Kidney capillary endothelial cell (primary cell): ENCODE results near the gene ZKSCAN3.
"Not testable (repeated sequence)": the region's sequence is repeated elsewhere in the genome, so short reads cannot be mapped to it uniquely, and the experiment has no call there.

Experiments
- DNase-seq: peaks from one replicate; pipeline ENCODE4 v3.0.0-alpha.2; 2018; ENCODE audit warnings: low spot score

ZKSCAN3 gene

DNA sequence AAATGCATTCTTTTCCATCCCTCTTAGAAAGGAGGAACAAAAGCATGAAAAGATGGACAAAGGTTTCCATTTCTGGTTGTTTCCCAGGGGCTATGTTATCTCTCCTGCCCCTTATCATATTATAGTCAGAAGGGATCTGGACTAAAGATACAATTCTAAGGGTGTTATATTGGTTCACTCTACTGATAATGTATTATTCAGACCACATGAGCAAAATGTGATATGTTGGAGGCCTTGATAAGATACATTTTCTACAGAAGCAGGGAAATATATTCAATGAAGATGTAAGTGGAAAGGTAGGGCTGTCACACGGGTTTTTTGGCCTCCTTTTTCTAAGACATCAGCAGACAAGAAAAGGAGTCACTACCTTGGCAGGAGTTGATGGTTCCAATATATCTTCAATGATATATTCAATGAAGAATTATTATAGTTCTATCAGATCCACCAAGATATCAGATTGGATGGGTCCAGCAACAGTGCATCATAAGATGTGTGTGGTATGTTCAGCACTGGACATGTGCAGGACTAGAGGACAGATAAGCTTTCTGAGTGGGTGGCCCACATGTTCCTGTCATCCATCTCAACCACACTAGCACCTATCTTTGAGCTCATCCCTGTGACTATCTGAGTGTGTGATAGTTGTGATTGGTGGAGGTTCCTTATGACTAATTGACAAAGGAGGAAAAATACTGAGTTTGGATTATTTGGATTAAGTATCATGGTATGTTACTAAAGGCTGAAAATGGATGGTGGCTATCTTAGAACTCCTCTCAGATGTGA is 5.7 kb upstream of the ZKSCAN3 start:
- no peak for DNase-seq

DNA sequence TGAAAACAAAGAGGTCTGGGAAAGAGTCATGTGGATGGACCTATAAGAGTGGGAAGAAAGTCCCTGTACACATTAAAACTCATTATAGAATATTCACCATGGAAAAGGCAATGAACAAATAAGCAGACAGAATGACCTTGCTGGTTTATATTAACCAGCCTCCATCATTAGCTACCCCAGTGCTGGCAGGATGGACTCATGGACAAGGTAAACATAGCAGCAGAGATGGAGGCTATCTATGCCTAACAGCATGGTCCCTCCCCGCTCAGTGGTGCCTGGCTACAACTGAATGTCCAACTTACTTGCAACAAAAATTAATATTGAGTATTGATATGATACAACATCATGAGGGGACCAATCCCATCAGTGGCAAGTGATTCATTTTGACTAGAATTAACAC is 4.5 kb upstream of the ZKSCAN3 start:
- no peak for DNase-seq

DNA sequence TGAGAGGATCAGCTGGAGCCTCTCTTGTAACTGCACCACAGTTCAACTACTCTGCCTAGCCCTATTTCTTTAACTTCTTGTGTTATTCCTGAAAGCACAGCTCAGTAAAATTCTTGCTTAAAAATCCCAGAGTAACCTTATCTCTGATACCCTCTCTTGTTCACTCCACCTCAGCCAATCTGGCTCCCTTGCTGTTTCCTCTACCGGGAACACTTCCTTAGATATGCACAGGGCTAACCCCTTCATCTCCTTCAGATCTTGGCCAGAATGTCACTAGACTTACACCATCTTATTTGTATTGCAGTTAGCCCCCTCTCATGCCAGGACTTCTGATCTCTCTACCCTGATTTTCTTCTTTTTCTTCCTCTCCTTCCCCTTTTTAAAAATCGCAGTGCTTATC is 2.6 kb upstream of the ZKSCAN3 start:
- DNase-seq: no peak

DNA sequence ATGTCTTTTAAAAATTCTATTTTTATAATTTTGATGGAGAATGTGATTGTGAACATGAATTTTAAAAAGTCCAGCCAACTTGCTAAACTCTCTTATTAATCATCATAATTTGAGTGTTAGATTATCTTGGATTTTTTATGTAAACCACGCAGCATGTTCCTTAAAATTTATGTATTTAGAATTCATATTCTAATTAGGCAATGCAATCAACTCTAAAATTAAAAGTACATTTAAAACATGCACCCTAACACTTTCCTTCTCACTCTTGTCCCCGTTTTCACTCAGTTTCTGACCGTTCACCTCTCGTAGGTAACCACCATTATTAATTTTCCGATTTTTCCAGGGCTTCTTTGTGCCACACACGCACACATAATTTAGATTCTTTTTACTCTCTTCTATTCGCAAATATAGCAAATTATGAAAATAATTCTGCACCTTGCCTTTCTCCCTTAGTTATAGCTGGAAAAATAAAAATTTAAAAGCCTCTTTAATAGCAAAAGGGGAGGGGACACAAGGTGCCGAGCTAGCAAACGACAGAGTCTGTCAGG is 329 bp upstream of the ZKSCAN3 start:
- no peak for DNase-seq

DNA sequence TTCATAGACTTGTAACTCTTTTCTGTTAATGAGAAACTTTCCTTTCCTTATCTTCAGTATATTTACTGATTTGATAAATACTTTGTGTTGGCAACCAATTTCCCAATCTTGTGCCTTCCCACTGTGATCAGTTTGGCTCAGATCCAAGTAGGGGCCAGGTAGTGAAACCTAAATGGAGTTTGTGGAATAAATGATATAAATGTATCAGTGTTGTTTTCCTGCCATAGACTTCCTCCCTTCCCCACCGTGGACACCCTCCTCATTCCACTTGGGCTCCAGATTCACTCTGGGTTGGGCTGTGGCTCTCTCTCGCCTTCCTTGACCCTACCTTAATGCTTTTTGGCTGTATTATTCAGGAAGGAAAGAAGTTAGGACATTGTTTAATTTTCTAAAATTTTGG is 1.3 kb downstream of the ZKSCAN3 start:
- DNase-seq: no peak

DNA sequence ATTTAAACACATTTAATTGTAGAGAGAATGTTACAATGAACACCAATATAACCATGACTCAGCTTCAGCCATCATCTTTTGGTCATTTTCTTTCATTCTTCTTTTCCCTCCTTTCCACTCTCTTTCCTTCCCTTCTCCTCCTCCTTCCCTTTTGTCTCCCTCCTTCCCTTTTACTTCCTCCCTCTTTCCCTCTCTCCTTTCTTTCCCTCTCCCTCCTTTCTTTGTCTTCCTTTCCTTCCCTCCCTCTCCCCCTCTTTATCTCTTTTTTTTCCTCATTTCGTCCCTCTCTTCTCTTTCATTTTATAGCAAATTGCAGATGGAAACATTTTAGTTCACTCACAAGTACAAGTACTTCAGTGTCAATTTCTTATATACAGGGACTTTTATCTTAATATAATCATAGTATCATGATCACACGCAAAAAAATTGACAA is 1.8 kb downstream of the ZKSCAN3 start:
- no peak for DNase-seq

DNA sequence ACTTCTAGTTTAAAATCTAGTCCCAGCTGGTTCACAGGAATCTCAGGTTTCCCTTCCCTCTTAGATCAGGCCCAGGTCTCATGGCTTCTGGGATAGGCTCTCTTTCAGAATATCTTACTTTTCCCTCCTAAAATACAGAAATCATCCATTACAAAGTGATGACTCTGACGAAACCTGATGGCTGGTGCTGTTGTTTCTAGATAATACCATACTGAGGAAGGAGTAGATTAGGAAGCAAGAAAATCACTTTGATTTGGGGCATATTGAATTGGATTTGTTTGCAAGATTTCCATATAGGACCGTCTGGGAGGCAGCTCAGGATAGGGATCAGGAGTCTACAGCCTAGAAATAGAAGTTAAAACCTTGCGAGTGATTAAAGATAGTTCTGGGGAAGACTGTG is 3.6 kb downstream of the ZKSCAN3 start:
- no peak for DNase-seq

DNA sequence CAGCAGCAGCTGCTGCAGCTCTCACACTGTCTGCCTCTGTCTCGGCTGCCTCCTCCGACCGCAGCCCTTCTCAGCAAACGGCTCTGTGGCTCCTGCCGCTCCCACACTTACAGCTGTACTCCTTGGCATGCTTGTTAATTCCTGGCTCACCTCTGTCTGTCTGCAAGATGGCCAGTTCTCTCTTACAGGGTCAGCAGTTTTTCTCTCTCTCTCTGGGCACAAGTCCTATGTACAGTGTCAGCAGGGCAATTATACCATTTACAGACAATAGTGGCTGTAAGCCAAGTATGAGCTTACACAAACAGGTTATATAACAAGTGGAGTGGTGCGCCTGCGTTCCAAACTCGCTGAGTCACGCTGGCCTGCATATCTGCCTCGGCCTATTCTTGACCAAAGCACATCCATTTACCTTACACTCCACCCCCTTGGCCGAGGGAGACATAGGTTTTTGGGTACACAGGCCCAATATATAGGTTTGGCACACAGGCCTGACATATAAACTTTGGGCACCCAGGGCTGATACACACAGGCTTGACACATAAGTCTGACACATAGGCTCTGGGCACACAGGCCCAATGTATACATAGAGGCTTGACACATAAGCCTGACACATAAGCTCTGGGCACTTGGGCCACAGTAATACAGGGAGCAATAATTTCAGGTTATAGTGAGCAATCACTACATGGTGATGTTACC is 4.4 kb downstream of the ZKSCAN3 start:
- no peak for DNase-seq

DNA sequence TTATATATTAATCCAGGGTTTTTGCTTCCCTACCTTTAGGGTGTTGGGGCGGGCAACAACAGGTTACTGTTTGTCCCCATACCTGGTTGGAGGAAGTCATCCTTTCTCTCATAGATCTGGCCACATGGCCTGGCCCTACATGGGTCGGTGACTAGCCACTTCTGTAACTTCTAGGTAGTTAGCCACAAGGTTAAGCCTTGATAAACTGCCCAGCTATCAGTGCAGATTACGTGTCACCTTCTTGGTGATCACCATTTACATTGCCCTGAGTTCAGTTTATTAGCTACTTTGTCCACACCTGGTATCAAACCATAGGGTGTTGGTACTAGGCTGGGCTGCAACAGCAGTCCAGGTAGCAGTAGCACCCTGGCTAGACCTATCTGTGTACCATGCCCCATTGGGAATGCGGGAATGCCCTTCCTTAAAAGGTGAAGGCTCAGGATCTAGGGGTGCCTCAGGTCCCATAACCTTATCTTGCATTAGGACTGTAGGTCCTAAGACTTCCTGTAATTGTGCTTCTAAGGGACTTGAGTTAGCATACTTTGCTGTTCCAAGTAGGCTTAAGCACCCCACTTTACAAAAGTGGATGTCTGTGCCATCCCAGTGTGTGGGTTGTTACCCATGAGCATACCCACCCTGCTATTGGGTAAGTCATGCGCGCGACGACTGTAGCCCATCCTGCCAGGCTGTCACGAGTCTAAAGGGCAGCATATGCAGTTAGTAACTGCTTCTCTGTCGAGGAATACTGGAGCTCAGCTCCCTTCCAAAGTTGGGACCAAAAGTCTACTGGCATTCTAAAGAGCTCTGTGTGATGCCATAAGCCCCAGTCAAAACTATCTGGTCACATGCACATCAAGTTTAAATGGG is 5.2 kb downstream of the ZKSCAN3 start:
- no peak for DNase-seq

DNA sequence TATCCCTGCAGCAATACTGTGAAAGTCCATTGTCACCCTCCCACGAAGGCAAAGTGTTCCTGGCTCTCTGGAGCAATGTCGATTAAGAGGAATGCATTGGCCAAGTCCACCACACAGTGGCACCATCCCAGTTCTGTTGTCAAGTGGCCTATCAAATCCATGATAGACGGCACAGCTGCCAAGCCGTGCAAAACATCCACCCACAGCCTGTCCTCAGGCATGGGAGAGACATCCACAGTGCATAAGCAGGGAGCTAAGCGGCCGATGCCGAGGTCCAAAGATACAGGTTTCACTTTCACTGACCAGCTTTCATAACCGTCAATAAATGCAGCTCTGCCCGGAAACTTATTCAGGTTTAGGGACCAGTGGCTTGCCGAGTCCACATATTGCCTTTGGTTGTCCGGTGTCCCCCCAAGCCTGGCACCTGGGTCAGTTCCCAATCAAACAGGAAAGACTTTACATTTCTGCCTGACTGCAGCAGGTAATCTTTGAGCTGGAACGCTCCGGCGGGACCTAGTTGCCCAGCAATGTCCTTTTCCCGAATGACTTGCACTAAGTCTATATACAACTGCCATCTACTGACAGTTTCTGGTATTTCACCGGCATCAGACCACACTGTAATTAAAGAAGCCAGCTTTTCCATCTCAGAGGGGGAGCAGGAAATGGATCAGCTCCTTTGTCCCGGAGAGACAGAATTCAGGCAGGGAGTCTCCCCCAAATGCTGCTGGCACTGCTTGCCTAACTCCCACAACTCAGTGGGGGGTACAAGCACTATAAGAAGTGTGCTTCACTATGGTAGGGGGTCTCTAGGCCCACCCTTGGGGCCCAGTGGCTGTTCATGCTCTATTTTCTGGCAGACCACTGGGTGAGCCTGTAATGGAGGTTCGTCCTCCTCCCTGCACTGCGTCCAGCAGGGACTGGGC is 6.3 kb downstream of the ZKSCAN3 start:
- DNase-seq: peak; percentile 87

DNA sequence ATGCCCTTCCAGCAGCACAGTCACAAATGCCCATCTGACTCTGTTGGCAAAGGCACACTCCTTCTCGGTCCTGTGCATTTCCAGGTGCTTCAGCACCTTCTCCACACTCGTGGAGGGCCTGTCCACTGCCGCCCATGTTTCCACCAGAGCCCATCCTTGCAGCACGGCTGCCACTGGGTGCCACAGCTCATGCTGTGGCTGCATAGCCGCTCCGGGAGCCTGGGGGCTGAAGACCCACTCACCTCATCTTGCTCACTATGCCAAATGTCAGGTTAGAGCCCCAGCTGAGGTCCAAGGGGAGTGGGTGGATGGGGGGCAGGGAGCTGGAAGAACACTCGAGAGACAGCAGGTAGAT is 6.9 kb downstream of the ZKSCAN3 start:
- DNase-seq: no peak

DNA sequence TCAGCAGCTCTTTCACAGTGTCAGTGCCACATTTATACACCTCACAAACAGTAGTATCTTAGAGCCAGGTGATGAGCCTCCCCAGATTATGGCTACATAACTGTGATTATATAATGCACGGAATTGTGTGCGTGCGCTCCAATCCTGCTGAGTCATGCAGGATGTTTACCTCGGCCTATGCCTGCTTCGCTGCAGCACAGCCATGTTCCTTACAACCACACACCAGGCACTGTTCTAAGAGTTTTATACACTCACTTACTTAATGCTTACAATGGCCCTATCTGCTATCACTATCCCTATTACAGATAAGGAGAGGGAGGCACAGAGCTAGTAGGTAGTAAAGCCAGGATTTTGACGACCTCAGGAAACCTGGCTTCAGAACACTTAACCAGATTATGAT is 7.3 kb downstream of the ZKSCAN3 start:
- DNase-seq: no peak

DNA sequence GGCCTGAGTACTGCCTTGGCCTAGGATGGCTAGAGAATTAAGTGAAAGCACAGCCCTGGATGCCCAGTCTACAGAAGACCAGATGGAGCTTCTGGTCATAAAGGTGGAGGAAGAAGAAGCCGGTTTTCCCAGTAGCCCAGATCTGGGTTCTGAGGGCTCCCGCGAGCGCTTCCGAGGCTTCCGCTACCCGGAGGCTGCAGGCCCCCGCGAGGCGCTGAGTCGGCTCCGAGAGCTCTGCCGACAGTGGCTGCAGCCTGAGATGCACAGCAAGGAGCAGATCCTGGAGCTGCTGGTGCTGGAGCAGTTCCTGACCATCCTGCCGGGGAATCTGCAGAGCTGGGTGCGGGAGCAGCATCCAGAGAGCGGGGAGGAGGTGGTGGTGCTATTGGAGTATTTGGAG is 9.8 kb downstream of the ZKSCAN3 start:
- not testable (repeated sequence) for DNase-seq

DNA sequence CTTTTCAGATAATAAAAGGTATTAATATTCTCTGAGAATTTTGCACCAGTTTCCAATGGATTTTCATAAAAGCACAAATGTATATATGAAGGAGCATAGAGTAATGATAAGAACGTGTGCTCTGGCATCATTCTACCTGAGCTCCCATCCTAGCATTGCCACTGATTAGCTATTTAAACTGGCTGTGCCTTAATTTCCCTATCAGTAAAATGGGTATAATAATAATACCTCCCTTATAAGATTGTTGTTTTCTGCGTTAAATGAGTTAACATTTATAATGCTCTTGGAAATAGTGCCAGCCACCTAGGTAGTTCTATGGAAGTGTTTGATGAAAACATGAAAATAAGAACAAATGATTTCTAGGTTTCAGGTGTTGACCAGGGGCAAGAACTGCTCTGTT is 11.2 kb downstream of the ZKSCAN3 start:
- no peak for DNase-seq

DNA sequence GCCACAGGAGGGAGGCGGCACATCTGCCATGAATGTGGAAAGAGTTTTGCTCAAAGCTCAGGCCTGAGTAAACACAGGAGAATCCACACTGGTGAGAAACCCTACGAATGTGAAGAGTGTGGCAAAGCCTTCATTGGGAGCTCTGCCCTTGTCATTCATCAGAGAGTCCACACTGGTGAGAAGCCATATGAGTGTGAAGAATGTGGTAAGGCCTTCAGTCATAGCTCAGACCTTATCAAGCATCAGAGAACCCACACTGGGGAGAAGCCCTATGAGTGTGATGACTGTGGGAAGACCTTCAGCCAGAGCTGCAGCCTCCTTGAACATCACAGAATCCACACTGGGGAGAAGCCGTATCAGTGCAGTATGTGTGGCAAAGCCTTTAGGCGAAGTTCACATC is 15.8 kb downstream of the ZKSCAN3 start:
- DNase-seq: not testable (repeated sequence)

DNA sequence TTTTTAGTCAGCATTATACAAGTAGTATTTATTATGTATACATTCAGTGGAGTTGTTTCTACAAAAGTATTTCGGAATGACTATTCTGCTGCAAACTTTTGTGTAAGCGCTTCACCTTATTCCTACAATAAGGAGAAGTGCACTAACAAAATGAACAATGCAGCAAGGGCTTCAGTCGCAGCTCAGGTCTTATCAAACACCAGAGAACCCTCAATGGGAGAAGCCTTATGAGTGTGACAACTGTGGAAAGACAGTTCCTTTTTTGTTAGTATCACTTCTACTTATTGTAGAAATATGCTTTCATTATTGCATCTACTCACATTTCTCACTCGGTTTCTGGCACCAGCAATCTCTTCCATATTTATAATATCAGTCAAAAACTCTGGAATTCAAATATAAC is 18.8 kb downstream of the ZKSCAN3 start:
- DNase-seq: no peak

DNA sequence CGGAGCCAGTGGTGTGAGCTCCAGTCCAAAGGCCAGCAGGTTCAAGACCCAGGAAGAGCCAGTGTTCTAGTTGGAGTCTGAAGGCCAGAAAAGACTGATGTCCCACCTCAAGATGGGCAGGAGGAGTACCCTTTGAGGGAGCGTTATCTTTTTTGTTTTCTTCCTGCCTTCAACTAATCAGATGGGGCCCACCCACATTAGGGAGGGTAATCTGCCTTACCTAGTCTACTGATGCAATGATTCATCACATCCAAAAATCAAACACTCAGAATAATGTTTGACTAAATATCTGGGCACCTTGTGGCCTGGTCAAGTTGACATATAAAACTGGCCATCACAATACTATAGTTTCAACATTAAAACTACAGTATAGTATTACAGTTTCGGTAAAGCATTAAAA is 19.7 kb downstream of the ZKSCAN3 start:
- DNase-seq: no peak

DNA sequence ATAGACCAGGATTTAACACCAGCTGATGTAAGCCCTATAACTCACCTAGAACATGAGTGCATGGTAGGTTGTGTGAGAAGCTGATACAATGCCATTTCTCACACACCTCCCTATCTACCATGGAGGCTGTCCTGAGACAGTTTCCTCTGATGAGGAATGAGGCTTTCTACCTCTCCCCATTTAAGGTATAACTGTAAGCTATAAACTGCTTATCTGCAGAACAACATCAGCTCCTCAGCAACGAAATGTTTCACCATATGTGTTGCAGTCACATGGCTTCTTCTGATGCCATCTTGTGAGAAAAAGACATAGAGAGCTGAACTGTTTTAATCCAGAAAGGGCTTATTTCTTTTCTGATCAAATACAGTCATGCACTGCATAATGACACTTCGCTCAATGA is 20.7 kb downstream of the ZKSCAN3 start:
- no peak for DNase-seq

DNA sequence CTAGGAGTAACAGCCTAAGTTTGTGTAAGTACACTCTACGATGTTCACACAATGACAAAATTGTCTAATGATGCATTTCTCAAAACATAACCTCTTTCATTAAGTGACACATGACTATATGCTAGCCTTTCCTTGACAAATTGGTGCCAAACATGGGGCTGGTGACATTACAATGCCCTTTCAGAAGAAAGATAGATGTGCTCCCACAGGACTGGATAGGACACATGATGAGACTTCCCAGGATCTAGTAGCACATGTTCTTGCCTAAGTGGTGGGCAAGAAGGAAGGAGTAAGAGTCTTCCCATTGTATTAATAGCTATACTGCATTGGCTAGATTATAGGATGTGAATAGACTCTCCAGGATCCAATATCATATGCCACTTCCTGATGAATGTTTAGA is 21.5 kb downstream of the ZKSCAN3 start:
- DNase-seq: no peak

DNA sequence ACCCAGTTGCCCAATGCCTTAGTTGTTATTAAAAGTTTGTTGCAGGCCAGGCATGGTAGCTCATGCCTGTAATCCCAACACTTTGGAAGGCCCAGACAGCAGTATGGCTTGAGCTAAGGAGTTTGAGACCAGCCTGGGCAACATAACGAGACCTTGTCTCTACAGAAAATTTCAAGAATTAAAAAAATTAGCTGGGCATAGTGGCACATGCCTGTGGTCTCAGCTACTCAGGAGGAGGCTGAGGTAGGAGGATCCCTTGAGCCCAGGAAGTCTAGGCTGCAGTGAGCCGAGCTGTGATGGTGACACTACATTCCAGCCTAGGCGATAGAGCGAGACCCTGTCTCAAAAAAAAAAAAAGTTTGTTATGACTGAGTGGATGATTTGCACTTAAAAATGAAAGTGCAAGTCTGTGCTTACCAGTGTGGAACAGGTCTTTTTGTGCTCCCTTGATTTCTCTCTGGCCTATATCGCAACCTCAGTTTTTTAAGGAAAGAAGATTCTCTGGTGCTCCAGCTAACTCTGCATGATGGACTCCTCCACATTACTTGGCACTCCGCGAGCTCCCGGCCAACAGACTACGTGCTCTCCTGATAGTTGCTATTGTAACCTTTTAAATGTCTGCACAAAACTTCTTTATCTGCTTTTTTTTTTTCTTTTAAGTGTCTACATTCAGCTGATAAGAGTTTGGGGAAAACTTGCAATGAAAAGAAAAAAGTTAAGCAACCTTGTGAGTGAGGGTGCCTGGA is 22.1 kb downstream of the ZKSCAN3 start:
- DNase-seq: no peak

DNA sequence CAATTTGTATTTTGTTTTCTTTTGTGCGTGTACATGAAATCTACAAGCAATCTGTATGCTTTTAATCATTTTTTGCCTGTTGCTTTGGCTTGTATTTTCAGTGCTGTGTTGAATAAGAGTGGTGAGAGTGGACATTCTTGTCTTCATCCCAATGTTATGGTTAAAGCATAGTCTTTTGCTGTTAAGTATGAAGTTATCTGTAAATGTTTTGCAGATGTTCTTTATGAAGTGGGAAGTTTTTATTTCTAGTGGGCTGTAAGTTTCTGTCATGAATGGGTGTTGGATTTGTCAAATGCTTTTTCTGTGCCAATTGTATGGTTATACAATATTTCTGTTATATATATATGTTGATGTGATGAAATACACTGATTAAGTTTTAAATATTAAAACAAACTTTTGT is 24.2 kb downstream of the ZKSCAN3 start:
- no peak for DNase-seq
